GM20431 (cell line): ENCODE data around the gene OR8B8.
"Not testable (repeated sequence)": the region's sequence is repeated elsewhere in the genome, so short reads cannot be mapped to it uniquely, and the experiment has no call there.

Source experiments
- in situ Hi-C: fragments of 300-500 bp; cut with MseI, MboI; formaldehyde crosslinking; loops from one replicate; pipeline ENCODE4 v1.15.0; 2020; ENCODE audit warnings: low sequenced_read_pairs; ENCODE audit not compliant: unreplicated experiment

OR8B8 gene

DNA sequence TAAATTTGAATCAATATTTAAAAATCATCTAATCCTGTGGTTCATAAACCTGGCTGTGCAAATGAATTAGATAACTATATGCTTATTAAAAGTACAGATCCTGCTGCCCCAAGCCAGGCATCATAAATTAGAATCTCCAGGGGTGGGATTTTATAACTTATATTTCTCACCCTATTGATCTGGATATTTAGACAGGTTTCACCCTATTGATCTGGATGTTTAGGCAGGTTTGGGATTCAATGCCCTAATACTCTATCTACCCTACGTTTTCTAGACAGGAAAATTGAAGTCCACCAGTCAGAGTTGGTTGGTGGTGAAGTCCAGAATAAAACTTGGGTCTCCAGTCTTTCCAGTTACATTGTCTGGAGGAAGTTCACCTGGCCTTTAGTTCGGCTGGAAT, 2.6 kb downstream of the OR8B8 start:
- in situ Hi-C loops: no loop called here

DNA sequence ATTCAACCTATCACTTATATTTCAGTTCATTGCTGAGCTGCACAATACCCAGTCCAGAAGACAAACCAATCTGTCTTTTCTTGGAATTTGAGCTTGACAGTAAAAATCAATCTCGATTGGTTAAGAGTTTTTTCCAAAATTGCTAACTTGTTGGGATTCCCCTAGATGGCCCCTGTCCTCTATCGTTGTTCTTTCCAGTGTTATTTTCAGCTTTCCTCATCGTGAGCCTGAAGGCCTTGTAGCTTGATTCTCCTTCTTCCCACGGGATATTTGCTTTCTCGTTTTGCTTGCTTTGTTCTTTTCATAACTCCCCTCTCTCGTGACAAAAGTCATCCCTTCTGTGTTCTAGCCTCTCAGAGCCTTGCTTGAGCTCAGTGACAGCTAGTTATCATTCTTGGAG, 3.1 kb downstream of the OR8B8 start:
- in situ Hi-C loops: no loop called here

GRCh38 chr11:124441519-124441918, 4.0 kb downstream of the OR8B8 start:
- in situ Hi-C loops: no loop called here

GRCh38 chr11:124441081-124441480, 4.4 kb downstream of the OR8B8 start:
- in situ Hi-C loops: no loop called here

GRCh38 chr11:124440608-124441007, 4.9 kb downstream of the OR8B8 start:
- in situ Hi-C loops: no loop called here

GRCh38 chr11:124434699-124435098, 10.8 kb downstream of the OR8B8 start:
- in situ Hi-C loops: no loop called here

- in situ Hi-C loops: no loop called here
Observed at GRCh38 chr11:124429599-124429998, 15.9 kb downstream of the OR8B8 start.

DNA sequence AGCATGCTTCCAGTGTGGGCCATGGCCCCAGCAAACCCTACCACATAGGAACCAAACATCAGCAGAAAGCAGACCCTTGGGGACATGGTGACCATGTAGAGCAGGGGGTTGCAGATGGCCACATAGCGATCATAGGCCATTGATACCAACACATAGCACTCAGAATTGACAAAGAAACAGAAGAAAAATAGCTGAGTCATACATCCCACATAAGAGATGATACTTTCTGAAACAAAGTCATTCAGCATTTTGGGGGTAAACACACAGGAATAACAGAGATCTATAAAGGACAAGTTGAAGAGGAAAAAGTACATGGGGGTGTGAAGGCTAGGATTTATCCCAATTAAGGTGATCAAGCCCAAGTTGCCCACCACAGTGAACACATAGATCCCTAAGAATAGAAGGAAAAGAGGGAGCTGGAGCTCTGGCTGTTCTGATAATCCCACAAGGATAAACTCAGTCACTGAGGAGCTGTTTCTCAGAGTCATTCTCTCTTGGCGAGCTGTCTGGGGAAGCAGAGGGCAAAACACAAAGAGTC, 21.0 kb downstream of the OR8B8 start, which contains the start of gene OR8B4:
Gene OR8B4 (minus strand): TSS at position 488 of the 538 bp plus-strand sequence. CDS start 0 bp downstream, at position 488.
- in situ Hi-C loops: no loop called here

GRCh38 chr11:124421043-124421442, 24.5 kb downstream of the OR8B8 start:
- in situ Hi-C loops: no loop called here

DNA sequence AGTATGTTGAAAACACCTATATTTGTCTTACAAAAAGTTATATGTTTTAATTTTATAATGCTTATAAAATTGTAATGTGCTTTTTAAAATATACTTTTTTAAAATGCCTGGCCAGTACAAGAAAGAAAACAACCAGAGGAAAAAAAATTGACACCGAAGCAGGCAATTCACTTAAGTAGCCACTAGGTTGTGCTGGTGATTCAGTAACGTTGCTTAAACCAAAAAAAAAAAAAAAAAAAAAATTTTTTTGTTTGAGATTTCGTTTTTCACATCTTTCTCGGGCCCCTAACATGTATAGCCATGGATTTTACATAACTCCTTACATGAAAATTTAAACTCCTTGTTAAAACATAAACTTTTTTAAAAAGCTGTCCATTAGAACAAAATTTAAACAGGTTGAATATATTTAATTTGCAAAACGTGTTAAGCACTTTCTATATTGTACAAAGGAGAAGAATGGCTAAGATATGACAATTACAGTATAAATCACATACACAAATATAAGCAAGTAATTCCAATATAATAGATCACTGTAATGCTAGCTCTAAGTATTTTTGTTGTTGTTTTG, 30.1 kb downstream of the OR8B8 start:
- in situ Hi-C loops: loop anchor here (10.0 kb wide), 1 partner anchor 169 kb away; no protein-coding TSS in a partner anchor

DNA sequence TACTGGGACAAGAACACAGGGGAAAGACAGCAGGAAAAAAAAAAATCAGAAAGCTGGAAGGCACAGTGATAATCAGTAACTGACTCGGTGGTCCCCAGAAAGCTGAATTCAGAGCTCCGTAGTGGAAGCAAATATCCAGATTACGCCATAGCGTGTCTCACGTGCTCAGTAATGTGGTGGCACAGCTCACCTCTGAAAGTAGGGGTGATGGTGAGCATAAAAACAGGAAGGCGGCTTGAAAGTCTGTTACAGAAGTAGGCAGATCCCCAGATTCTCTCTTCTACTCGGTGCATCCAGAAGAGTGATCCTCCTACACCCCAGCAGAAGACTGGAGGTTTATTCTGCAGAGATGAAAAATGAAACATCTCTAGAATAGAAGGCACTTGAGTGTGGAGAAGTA, 35.6 kb downstream of the OR8B8 start:
- in situ Hi-C loops: loop anchor here (10.0 kb wide), 1 partner anchor 175 kb away; no protein-coding TSS in a partner anchor

- in situ Hi-C loops: no loop called here
Observed at GRCh38 chr11:124405581-124405980, 39.9 kb downstream of the OR8B8 start.

DNA sequence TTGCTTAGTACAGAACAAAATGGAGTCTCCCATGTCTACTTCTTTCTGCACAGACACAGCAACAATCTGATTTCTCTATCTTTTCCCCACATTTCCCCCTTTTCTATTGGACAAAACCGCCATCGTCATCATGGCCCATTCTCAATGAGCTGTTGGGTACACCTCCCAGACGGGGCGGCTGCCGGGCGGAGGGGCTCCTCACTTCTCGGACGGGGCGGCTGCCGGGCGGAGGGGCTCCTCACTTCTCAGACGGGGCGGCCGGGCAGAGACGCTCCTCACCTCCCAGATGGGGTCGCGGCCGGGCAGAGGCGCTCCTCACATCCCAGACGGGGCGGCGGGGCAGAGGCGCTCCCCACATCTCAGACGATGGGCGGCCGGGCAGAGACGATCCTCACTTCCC, 42.3 kb downstream of the OR8B8 start:
- in situ Hi-C loops: not testable (repeated sequence)

DNA sequence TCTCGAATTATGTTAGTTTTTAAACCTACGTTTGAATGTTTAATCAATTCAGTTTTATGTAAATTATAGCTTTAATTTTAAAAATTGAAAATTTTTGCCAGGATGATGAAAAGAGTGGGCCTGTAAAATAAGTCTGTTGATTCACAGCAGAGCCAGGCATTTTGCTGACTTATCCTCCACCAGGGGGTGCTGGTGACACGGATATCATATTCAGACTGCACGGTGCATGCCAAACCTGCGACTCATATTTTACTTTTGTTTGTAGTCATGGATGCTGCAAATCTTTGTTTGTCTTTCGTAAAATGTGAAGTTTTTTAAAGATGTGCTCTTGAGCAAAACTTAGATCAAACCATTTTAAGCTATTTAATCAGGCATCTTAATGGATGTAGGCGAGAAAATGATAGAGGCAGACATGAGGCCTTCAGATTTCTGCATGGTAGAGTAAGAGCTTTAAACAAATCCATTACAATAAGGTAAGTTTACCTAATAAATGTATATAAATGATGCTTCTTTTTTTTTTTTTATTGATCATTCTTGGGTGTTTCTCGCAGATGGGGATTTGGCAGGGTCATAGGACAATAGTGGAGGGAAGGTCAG, 43.1 kb downstream of the OR8B8 start:
- in situ Hi-C loops: no loop called here

DNA sequence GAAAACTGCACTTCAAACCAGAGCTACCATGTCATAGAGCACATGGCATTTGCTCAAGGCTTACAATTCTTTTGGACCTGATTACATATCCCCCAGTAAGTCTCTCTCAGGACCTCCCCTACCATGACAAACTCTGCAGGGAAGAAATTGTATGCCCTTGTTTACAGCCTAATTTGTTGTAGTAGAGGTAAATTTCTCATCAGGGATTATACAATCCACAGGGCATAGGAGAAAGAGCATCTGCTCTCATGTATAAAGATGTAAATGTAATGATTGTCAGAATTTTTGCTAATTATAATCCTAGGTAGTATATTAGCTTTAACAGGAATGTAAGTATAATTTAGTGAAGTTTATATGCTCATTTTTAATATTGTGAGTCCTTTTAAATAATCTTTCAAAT, 46.6 kb downstream of the OR8B8 start, which contains the start of gene OR8B3:
Gene OR8B3 (minus strand): TSS at position 101 of the 400 bp plus-strand sequence. CDS start 1,673 bp downstream, outside the sequence.
- in situ Hi-C loops: no loop called here

- in situ Hi-C loops: not testable (repeated sequence)
Observed at GRCh38 chr11:124396847-124397246, 48.6 kb downstream of the OR8B8 start.

DNA sequence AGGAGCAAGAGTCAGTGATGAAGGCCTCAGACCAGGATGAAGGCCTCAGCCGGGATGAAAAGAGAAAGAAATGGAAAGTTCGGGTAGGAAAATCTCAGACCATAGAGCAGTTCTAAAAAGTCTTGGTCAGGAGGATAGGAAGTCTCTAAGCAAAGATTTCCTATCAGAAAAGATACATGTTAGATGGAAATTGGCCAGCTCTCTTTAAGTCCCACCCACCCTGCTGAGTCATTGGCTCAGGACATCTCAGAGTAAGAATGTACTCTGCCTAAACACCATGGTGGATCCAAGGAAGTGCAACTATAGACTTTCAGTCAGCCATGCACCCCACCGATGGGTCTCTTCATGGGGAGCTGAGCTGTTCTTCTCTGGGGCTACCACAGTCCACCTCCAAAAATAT, 51.1 kb downstream of the OR8B8 start:
- in situ Hi-C loops: no loop called here
